Gastrocnemius medialis (tissue), 4 donors: Measurements from ENCODE around the gene SMARCD1. TPM values are rescaled to one million over a fixed set of nuclear protein-coding genes. Genes with fewer than 3 reads are reported as not detected.

Source experiments
- ATAC-seq, 2 donors: fragments of 150-250 bp; one replicate each; pipeline ENCODE4 v1.9.1; 2016
- DNase-seq, 2 donors: peaks; one replicate each; pipeline ENCODE4 v3.0.0-alpha.2; 2019
- H3K27ac ChIP-seq, 4 donors: fragments of 200-600 bp; sonication (generic); 1 replicate in 1 of 4; 2 replicates in 3 of 4; pipeline ENCODE4 v1.5.1; 2016 to 2018; ENCODE audit warnings: mild to moderate bottlenecking in 2 of 4, moderate library complexity in 1 of 4
- H3K27me3 ChIP-seq, 3 donors: fragments of 200-600 bp; sonication (generic) in 2 of 3; 1 replicate in 1 of 3; 2 replicates in 2 of 3; pipeline versions ENCODE4 v1.5.1 to v1.6.0; 2016 to 2019; ENCODE audit warnings: mild to moderate bottlenecking in 1 of 3, moderate library complexity in 1 of 3
- H3K36me3 ChIP-seq, 2 donors: fragments of 200-600 bp; sonication (generic) in 1 of 2; one replicate each; pipeline ENCODE4 v1.5.1; 2017 to 2018
- H3K4me1 ChIP-seq, 2 donors: fragments of 200-600 bp; sonication (generic) in 1 of 2; one replicate each; pipeline ENCODE4 v1.5.1; 2016 to 2017; ENCODE audit warnings: mild to moderate bottlenecking in 2 of 2
- H3K4me3 ChIP-seq, 4 donors: fragments of 200-600 bp; sonication (generic) in 3 of 4; 1 replicate in 1 of 4; 2 replicates in 3 of 4; pipeline ENCODE4 v1.5.1; 2016 to 2019; ENCODE audit warnings: mild to moderate bottlenecking in 2 of 4
- H3K9me3 ChIP-seq, 3 donors: fragments of 200-600 bp; sonication (generic) in 2 of 3; 1 replicate in 1 of 3; 2 replicates in 2 of 3; pipeline ENCODE4 v1.5.1; 2016 to 2019
- CTCF ChIP-seq, 5 experiments: fragments of 450-650 bp in 3 of 5; fragments of 200-600 bp in 2 of 5; sonication (generic) in 2 of 5; IDR thresholded peaks in 4 of 5; conservative IDR thresholded peaks in 1 of 5; 1 replicate in 4 of 5; 2 replicates in 1 of 5; pipeline ENCODE4 v1.5.1; 2016 to 2019; ENCODE audit warnings: antibody characterized with exemption in 5 of 5, mild to moderate bottlenecking in 3 of 5, moderate library complexity in 3 of 5
- POLR2A ChIP-seq, 2 donors: fragments of 450-650 bp; IDR thresholded peaks; one replicate each; pipeline ENCODE4 v1.6.1; 2017; ENCODE audit warnings: antibody characterized with exemption in 2 of 2, mild to moderate bottlenecking in 2 of 2, moderate library complexity in 2 of 2
- in situ Hi-C, 4 donors: fragments of 200-750 bp; cut with MboI; loops; one replicate each; pipeline versions ENCODE4 v1.15.0 to v1.8.0; 2017; ENCODE audit warnings: low sequenced_read_pairs in 4 of 4
- intact Hi-C: fragments of 100-400 bp; cut with DNase I; formaldehyde crosslinking; loops from one replicate; pipeline ENCODE4 v1.15.1; 2023; ENCODE audit warnings: low total_unique reads
- total RNA-seq, 4 donors: library from RNA; depleted of rRNA; stranded (reverse); fragments of >200 nt; gene quantifications; one replicate each; pipeline versions ENCODE4 v1.1.0 to v1.2.3, GENCODE V29; 2016

Gene SMARCD1
- total RNA-seq, 4 donors from 2014 or later: 16.9 to 27.3 (median 20.1) TPM

- H3K27me3 ChIP-seq: no peaks in the 10 kb centered on the region
- H3K4me1 ChIP-seq: peaks cover 9 to 14% of the 10 kb centered on the region in 2 donors
- H3K4me3 ChIP-seq: no peak overlapping the region
- H3K9me3 ChIP-seq: no peaks in the 10 kb centered on the region
- in situ Hi-C loops (loop anchor here in 2 of 4 donors (5.0 to 25.0 kb wide), 2 partner anchors 88 to 223 kb away; no protein-coding TSS in a partner anchor), intact Hi-C loops (loop anchor here (1.0 to 10.0 kb wide), 2 partner anchors 14 to 225 kb away; no protein-coding TSS in a partner anchor)
- peak overlapping the region in 3 of 4 donors; percentile 44 to 72 (median 68) for H3K27ac ChIP-seq
- TF ChIP-seq CTCF (IDR thresholded peaks at IDR 0.05 in 4 of 5, conservative IDR thresholded peaks at IDR 0.05 in 1 of 5) (no peak), POLR2A (IDR thresholded peaks at IDR 0.05) (no peak)
- ATAC-seq (no peak), DNase-seq (no peak)
- peaks cover 2 to 83% of the 10 kb centered on the region in 2 donors for H3K36me3 ChIP-seq
Observed at GRCh38 chr12:50089730-50090129, 4.6 kb downstream of the SMARCD1 start.

- Histone ChIP-seq H3K27me3 (no peaks in the 10 kb centered on the region), H3K27ac (peak overlapping the region; percentile 44 to 72 (median 65)), H3K4me1 (peaks cover 9 to 14% of the 10 kb centered on the region in 2 donors), H3K36me3 (peaks cover 2 to 90% of the 10 kb centered on the region in 2 donors), H3K4me3 (no peak overlapping the region), H3K9me3 (no peaks in the 10 kb centered on the region)
- intact Hi-C loops: no loop called here
- no peak for DNase-seq
- in situ Hi-C loops: loop anchor here in 2 of 4 donors (5.0 to 25.0 kb wide), 2 partner anchors 87 to 222 kb away; no protein-coding TSS in a partner anchor
- TF ChIP-seq POLR2A (IDR thresholded peaks at IDR 0.05): no peak
- no peak for TF ChIP-seq CTCF (IDR thresholded peaks at IDR 0.05 in 4 of 5, conservative IDR thresholded peaks at IDR 0.05 in 1 of 5)
- no peak for ATAC-seq
Observed at GRCh38 chr12:50090391-50090790, 5.2 kb downstream of the SMARCD1 start.

GRCh38 chr12:50097952-50098351 lies 12.8 kb downstream of the SMARCD1 start:
- DNase-seq (no peak), ATAC-seq (no peak)
- H3K4me1 ChIP-seq: peaks cover 4 to 9% of the 10 kb centered on the region in 2 donors
- no peaks in the 10 kb centered on the region for H3K9me3 ChIP-seq
- no peak overlapping the region for H3K4me3 ChIP-seq
- no peaks in the 10 kb centered on the region for H3K27me3 ChIP-seq
- intact Hi-C loops: no loop called here
- TF ChIP-seq CTCF (IDR thresholded peaks at IDR 0.05 in 4 of 5, conservative IDR thresholded peaks at IDR 0.05 in 1 of 5) (no peak), POLR2A (IDR thresholded peaks at IDR 0.05) (no peak)
- peaks cover 3 to 69% of the 10 kb centered on the region in 2 donors for H3K36me3 ChIP-seq
- H3K27ac ChIP-seq: no peak overlapping the region
- in situ Hi-C loops: loop anchor here in 2 of 4 donors (25.0 kb wide), 1 partner anchor 214 kb away; no protein-coding TSS in a partner anchor

GRCh38 chr12:50099302-50100008 lies 14.3 kb downstream of the SMARCD1 start:
- TF ChIP-seq CTCF (IDR thresholded peaks at IDR 0.05 in 4 of 5, conservative IDR thresholded peaks at IDR 0.05 in 1 of 5) (no peak), POLR2A (IDR thresholded peaks at IDR 0.05) (no peak)
- peak overlapping the region in 1 of 4 donors; percentile 5 for H3K27ac ChIP-seq
- intact Hi-C loops: no loop called here
- DNase-seq (no peak), ATAC-seq (no peak)
- H3K4me1 ChIP-seq: peaks cover 18 to 19% of the 10 kb centered on the region in 2 donors
- H3K4me3 ChIP-seq: no peak overlapping the region
- H3K27me3 ChIP-seq: no peaks in the 10 kb centered on the region
- peaks cover 3 to 54% of the 10 kb centered on the region in 2 donors for H3K36me3 ChIP-seq
- in situ Hi-C loops: loop anchor here in 2 of 4 donors (10.0 to 25.0 kb wide), 2 partner anchors 65 to 213 kb away; partner anchors contain the start of gene CERS5 (in 1 of the 2)
- no peaks in the 10 kb centered on the region for H3K9me3 ChIP-seq
